H1 (cell line): ENCODE measurements around the gene EIPR1. TPM values are rescaled to one million over a fixed set of nuclear protein-coding genes. Genes with fewer than 3 reads are reported as not detected.
A peak's percentile ranks its signal among the peaks of the same experiment; 100 is the strongest.

ENCODE experiments used
- CTCF ChIA-PET: fragments of 300-600 bp; sonication (Branson Sonifier 250); formaldehyde crosslinking; loops from one replicate; lab custom pipeline; 2021; ENCODE audit not compliant: partially characterized antibody; lab: Charles Lee
- POLR2A ChIA-PET: fragments of 300-600 bp; sonication (Branson Sonifier 250); formaldehyde crosslinking; loops from one replicate; lab custom pipeline; 2021; ENCODE audit warnings: inconsistent platforms; ENCODE audit not compliant: partially characterized antibody; lab: Charles Lee
- DNase-seq, 2 experiments: peaks; one replicate each; pipeline versions ENCODE4 v3.0.0 to v3.0.0-alpha.2; 2010 to 2022; ENCODE audit warnings: low spot score in 2 of 2, low read depth in 1 of 2, mixed read lengths in 1 of 2
- FAIRE-seq: peaks from 2 replicates; lab custom pipeline; 2011; peaks lifted over from hg19 to GRCh38; lab: Jason Lieb, UNC
- H2AFZ ChIP-seq: 2 replicates; pipeline ENCODE4 v1.8.1; 2012; ENCODE audit warnings: low read length, inconsistent platforms
- H2AK5ac ChIP-seq: 2 replicates; pipeline ENCODE4 v1.6.1; 2013; ENCODE audit warnings: low read depth, low read length
- H2BK120ac ChIP-seq: replicated peaks from 2 replicates; pipeline ENCODE3; 2013; ENCODE audit warnings: low read depth, low read length, inconsistent platforms
- H2BK12ac ChIP-seq: 2 replicates; pipeline ENCODE4 v1.6.1; 2013; ENCODE audit warnings: low read depth, low read length
- H2BK15ac ChIP-seq: 2 replicates; pipeline ENCODE4 v1.6.1; 2013; ENCODE audit warnings: low read length
- H2BK20ac ChIP-seq: 2 replicates; pipeline ENCODE4 v1.6.1; 2013; ENCODE audit warnings: low read length
- H2BK5ac ChIP-seq: 2 replicates; pipeline ENCODE4 v1.6.1; 2013; ENCODE audit warnings: low read depth, low read length
- H3K14ac ChIP-seq: 2 replicates; pipeline ENCODE4 v1.6.1; 2013; ENCODE audit warnings: inconsistent platforms; ENCODE audit not compliant: insufficient read length
- H3K18ac ChIP-seq: 2 replicates; pipeline ENCODE4 v1.6.1; 2013; ENCODE audit warnings: low read length; ENCODE audit errors: extremely low read depth
- H3K23ac ChIP-seq: 2 replicates; pipeline ENCODE4 v1.6.1; 2013; ENCODE audit warnings: inconsistent platforms; ENCODE audit not compliant: insufficient read length
- H3K23me2 ChIP-seq: 2 replicates; pipeline ENCODE4 v1.6.1; 2013; ENCODE audit warnings: low read depth, low read length
- H3K27ac ChIP-seq: 2 replicates; pipeline ENCODE4 v1.6.1; 2011; ENCODE audit warnings: low read depth, low read length, inconsistent platforms
- H3K27me3 ChIP-seq, 4 experiments: replicated peaks in 1 of 4; 1 replicate in 1 of 4; 2 replicates in 3 of 4; pipeline versions ENCODE4 v1.6.1 to v1.8.1; 2011 to 2013; ENCODE audit warnings: low read length in 3 of 4, mild to moderate bottlenecking in 3 of 4, inconsistent platforms in 2 of 4, mixed read lengths in 2 of 4, moderate library complexity in 1 of 4; ENCODE audit not compliant: control insufficient read depth in 3 of 4, insufficient read depth in 3 of 4; ENCODE audit errors: extremely low read depth in 1 of 4
- H3K36me3 ChIP-seq, 4 experiments: 2 replicates each; pipeline versions ENCODE4 v1.6.1 to v1.8.1; 2011 to 2013; ENCODE audit warnings: mild to moderate bottlenecking in 4 of 4, low read length in 3 of 4, moderate library complexity in 2 of 4, control low read depth in 1 of 4, inconsistent platforms in 1 of 4; ENCODE audit not compliant: insufficient read depth in 4 of 4, control insufficient read depth in 2 of 4
- H3K4ac ChIP-seq: replicated peaks from 2 replicates; pipeline ENCODE3; 2013; ENCODE audit warnings: low read length, low read depth, mixed read lengths, inconsistent platforms; ENCODE audit not compliant: insufficient read length
- H3K4me1 ChIP-seq, 4 experiments: replicated peaks in 1 of 4; 1 replicate in 1 of 4; 2 replicates in 3 of 4; pipeline versions ENCODE4 v1.6.1 to v1.8.1; 2011 to 2013; ENCODE audit warnings: low read length in 3 of 4, inconsistent platforms in 2 of 4, mixed read lengths in 1 of 4; ENCODE audit not compliant: insufficient read depth in 4 of 4, control insufficient read depth in 3 of 4
- H3K4me2 ChIP-seq, 2 experiments: 2 replicates each; pipeline versions ENCODE4 v1.6.1 to v1.8.1; 2011 to 2013; ENCODE audit warnings: low read depth in 2 of 2, low read length in 2 of 2, control low read depth in 1 of 2, inconsistent platforms in 1 of 2, mild to moderate bottlenecking in 1 of 2; ENCODE audit not compliant: insufficient read depth in 1 of 2
- H3K4me3 ChIP-seq, 4 experiments: fragments of 200-600, 300-600 bp in 1 of 4; sonication (generic), shearing (Covaris generic), sonication (Bioruptor Twin) in 1 of 4; 2 replicates each; pipeline versions ENCODE4 v1.5.1 to v1.8.1; 2011 to 2016; ENCODE audit warnings: low read length in 4 of 4, low read depth in 3 of 4, control low read depth in 2 of 4, inconsistent platforms in 2 of 4, mild to moderate bottlenecking in 2 of 4, mixed read lengths in 1 of 4, moderate library complexity in 1 of 4; ENCODE audit not compliant: insufficient read depth in 2 of 4; ENCODE audit errors: extremely low read depth in 1 of 4
- H3K56ac ChIP-seq: replicated peaks from 2 replicates; pipeline ENCODE3; 2013; ENCODE audit warnings: low read depth, mild to moderate bottlenecking, mixed read lengths, low read length, inconsistent platforms; ENCODE audit not compliant: insufficient read length
- H3K79me1 ChIP-seq: 2 replicates; pipeline ENCODE4 v1.6.1; 2013; ENCODE audit warnings: low read depth, low read length, control low read depth
- H3K79me2 ChIP-seq, 2 experiments: 2 replicates each; pipeline versions ENCODE4 v1.6.1 to v1.8.1; 2012 to 2013; ENCODE audit warnings: low read length in 2 of 2, mild to moderate bottlenecking in 2 of 2, inconsistent platforms in 1 of 2; ENCODE audit not compliant: insufficient read depth in 2 of 2, control insufficient read depth in 1 of 2
- H3K9ac ChIP-seq, 4 experiments: replicated peaks in 1 of 4; 1 replicate in 1 of 4; 2 replicates in 3 of 4; pipeline versions ENCODE4 v1.6.1 to v1.8.1; 2011 to 2013; ENCODE audit warnings: low read depth in 3 of 4, low read length in 3 of 4, control low read depth in 2 of 4, mild to moderate bottlenecking in 2 of 4, moderate library complexity in 2 of 4, inconsistent platforms in 1 of 4; ENCODE audit errors: extremely low read depth in 1 of 4
- H3K9me3 ChIP-seq, 2 experiments: 2 replicates each; pipeline versions ENCODE4 v1.6.1 to v1.8.1; 2012 to 2013; ENCODE audit warnings: mild to moderate bottlenecking in 2 of 2, moderate library complexity in 2 of 2, control low read depth in 1 of 2, inconsistent platforms in 1 of 2, low read depth in 1 of 2, low read length in 1 of 2, mixed read lengths in 1 of 2; ENCODE audit not compliant: insufficient read depth in 2 of 2
- H4K20me1 ChIP-seq, 2 experiments: replicated peaks in 1 of 2; 2 replicates each; pipeline versions ENCODE3 to v1.8.1; 2011 to 2013; ENCODE audit warnings: inconsistent platforms in 2 of 2, low read length in 2 of 2, mild to moderate bottlenecking in 1 of 2; ENCODE audit not compliant: insufficient read depth in 2 of 2, control insufficient read depth in 1 of 2
- H4K5ac ChIP-seq: 2 replicates; pipeline ENCODE4 v1.6.1; 2013; ENCODE audit warnings: low read length, low read depth, mixed read lengths, inconsistent platforms; ENCODE audit not compliant: insufficient read length
- H4K8ac ChIP-seq: 2 replicates; pipeline ENCODE4 v1.8.0; 2013; ENCODE audit warnings: mild to moderate bottlenecking, moderate library complexity, low read length, inconsistent platforms; ENCODE audit not compliant: insufficient read depth; ENCODE audit errors: extremely low read depth
- H4K91ac ChIP-seq: replicated peaks from 2 replicates; pipeline ENCODE3; 2013; ENCODE audit warnings: low read length, mixed read lengths, inconsistent platforms; ENCODE audit not compliant: insufficient read length
- WGBS, 2 experiments: shearing (Covaris generic) in 1 of 2; methylation state at CpG; one replicate each; pipeline versions ENCODE4 v1.1.6 to v1.1.7; 2013 to 2015; ENCODE audit warnings: low lambda C conversion rate in 2 of 2, mixed read lengths in 2 of 2, inconsistent platforms in 1 of 2, low coverage in 1 of 2, missing lambda C conversion rate in 1 of 2; ENCODE audit not compliant: insufficient replicate concordance in 2 of 2, insufficient coverage in 1 of 2, insufficient read length in 1 of 2; ENCODE audit errors: extremely low coverage in 1 of 2, missing lambda C conversion rate in 1 of 2; 5-methylcytosine and 5-hydroxymethylcytosine counted together
- polyA plus RNA-seq, 7 experiments: library from polyadenylated mRNA; depleted of rRNA in 3 of 7; stranded (reverse) in 5 of 7; unstranded in 2 of 7; fragments of >200 nt in 5 of 7; fragments of 200-250 nt in 2 of 7; gene quantifications; 1 replicate in 5 of 7; 2 replicates in 1 of 7; 4 replicates in 1 of 7; pipeline versions ENCODE4 v1.2.1 to v1.2.3, GENCODE V29; 2011 to 2013; ENCODE audit warnings: missing spikeins in 2 of 7, mixed read lengths in 2 of 7
- total RNA-seq: library from RNA; stranded (reverse); fragmentation: NEBNext Ultra II Directional; extraction: Animal tissue kit (Norgen Biotek cat#: 25700); gene quantifications from 2 replicates; pipeline ENCODE4 v1.2.1, GENCODE V29; 2021

EIPR1 gene
- total and polyA plus RNA-seq, 2 of the 8 experiments (the other 6 are each of a cell fraction or from before 2014, with no cell fraction given): 26.3 to 56.4 TPM

DNA sequence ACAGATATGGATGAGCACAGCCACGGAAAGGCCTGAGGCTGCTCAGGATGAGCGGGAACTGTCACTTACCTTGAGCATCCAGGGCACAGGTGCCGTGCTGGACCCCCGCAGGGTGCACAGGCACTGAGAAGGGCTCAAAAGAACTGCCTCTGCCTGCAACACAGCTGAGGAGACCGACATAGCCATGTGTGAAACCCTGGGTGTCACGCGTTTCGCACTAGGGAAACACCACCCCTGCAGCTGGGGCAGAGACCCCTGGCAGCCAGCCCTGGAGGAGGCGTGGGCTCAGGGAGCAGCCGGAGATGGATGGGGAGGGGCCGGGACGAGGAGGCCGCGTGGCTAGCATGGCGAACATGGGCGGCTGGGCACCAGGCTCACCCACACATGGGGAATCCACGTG lies 228.9 kb downstream of the EIPR1 start:
- Histone ChIP-seq H2BK120ac (no peak overlapping the region), H3K4me3 (no peak overlapping the region), H3K36me3 (no peaks in the 10 kb centered on the region), H3K9ac (no peak overlapping the region), H3K27ac (no peak overlapping the region), H4K8ac (peak overlapping the region; percentile 45), H3K14ac (no peak overlapping the region), H2BK5ac (no peak overlapping the region), H3K4ac (no peak overlapping the region), H2AFZ (no peak overlapping the region), H4K91ac (no peak overlapping the region), H3K23ac (no peak overlapping the region), H3K23me2 (no peaks in the 10 kb centered on the region), H2BK15ac (no peak overlapping the region), H2BK20ac (no peak overlapping the region), H3K4me1 (no peaks in the 10 kb centered on the region), H4K20me1 (no peaks in the 10 kb centered on the region), H3K56ac (no peak overlapping the region), H3K4me2 (no peak overlapping the region), H3K9me3 (peaks cover 0 to 9% of the 10 kb centered on the region in 2 experiments; a peak in 2 of 4 replicates), H3K27me3 (no peaks in the 10 kb centered on the region), H2AK5ac (no peak overlapping the region), H4K5ac (no peak overlapping the region), H3K79me2 (no peaks in the 10 kb centered on the region), H2BK12ac (no peak overlapping the region), H3K79me1 (no peaks in the 10 kb centered on the region), H3K18ac (no peak overlapping the region)
- FAIRE-seq (no peak), DNase-seq (no peak)
- 93% methylated on average over 17 of the region's 17 CpGs; no CpG with 5 or more reads in 1 of the 2 experiments for WGBS, 2 experiments
- POLR2A ChIA-PET: no interaction called here
- CTCF ChIA-PET: no interaction called here
